Natural killer cell (primary cell): Measurements from ENCODE around the gene TGM6. TPM values are rescaled to one million over a fixed set of nuclear protein-coding genes. Genes with fewer than 3 reads are reported as not detected.

Source experiments
- ATAC-seq, 3 donors: fragments of 150-1000 bp in 2 of 3; fragments of 200-7000 bp in 1 of 3; cut with Tn5 transposase; 1 replicate in 1 of 3; 2 replicates in 2 of 3; pipeline ENCODE4 v1.10.0; 2021; ENCODE audit warnings: mild to moderate bottlenecking in 2 of 3, moderate library complexity in 2 of 3
- DNase-seq, 2 donors: peaks; one replicate each; pipeline versions ENCODE4 v3.0.0 to v3.0.0-alpha.2; 2013 to 2021; ENCODE audit warnings: mixed read lengths in 1 of 2
- H3K27ac ChIP-seq: one replicate; pipeline ENCODE4 v1.5.1; 2013; ENCODE audit warnings: mild to moderate bottlenecking, low read length
- H3K27me3 ChIP-seq: one replicate; pipeline ENCODE4 v1.6.1; 2013; ENCODE audit warnings: low read length; ENCODE audit not compliant: control insufficient read depth, insufficient read depth
- H3K36me3 ChIP-seq: one replicate; pipeline ENCODE4 v1.6.1; 2013; ENCODE audit warnings: low read length; ENCODE audit not compliant: control insufficient read depth, insufficient read depth
- H3K4me1 ChIP-seq: one replicate; pipeline ENCODE4 v1.6.1; 2013; ENCODE audit warnings: low read length; ENCODE audit not compliant: control insufficient read depth, insufficient read depth
- H3K4me3 ChIP-seq: one replicate; pipeline ENCODE4 v1.5.1; 2013; ENCODE audit warnings: low read length
- H3K9me3 ChIP-seq: one replicate; pipeline ENCODE4 v1.6.1; 2013; ENCODE audit warnings: low read length; ENCODE audit not compliant: control insufficient read depth, insufficient read depth
- H3K27ac Mint-ChIP-seq, 2 donors: one replicate each; pipeline ENCODE4 v1.8.0; 2022; ENCODE audit warnings: mild to moderate bottlenecking in 2 of 2, mixed read lengths in 2 of 2, moderate library complexity in 1 of 2
- H3K27me3 Mint-ChIP-seq, 2 donors: one replicate each; pipeline ENCODE4 v1.8.0; 2022; ENCODE audit warnings: low read depth in 2 of 2, mixed read lengths in 2 of 2
- H3K36me3 Mint-ChIP-seq: one replicate; pipeline ENCODE4 v1.8.0; 2022; ENCODE audit warnings: mixed read lengths
- H3K4me1 Mint-ChIP-seq, 2 donors: one replicate each; pipeline ENCODE4 v1.8.0; 2022; ENCODE audit warnings: mixed read lengths in 2 of 2
- H3K4me3 Mint-ChIP-seq: one replicate; pipeline ENCODE4 v1.8.0; 2022; ENCODE audit warnings: mild to moderate bottlenecking, moderate library complexity, mixed read lengths
- H3K9me3 Mint-ChIP-seq, 2 donors: one replicate each; pipeline ENCODE4 v1.8.0; 2022; ENCODE audit warnings: mixed read lengths in 2 of 2
- CTCF ChIP-seq: fragments of 200-600 bp; IDR thresholded peaks from one replicate; pipeline ENCODE4 v1.8.0; 2022; ENCODE audit warnings: antibody characterized with exemption
- WGBS: methylation state at CpG from one replicate; pipeline ENCODE4 v1.1.7; 2013; ENCODE audit warnings: missing lambda C conversion rate; ENCODE audit not compliant: insufficient coverage; 5-methylcytosine and 5-hydroxymethylcytosine counted together
- intact Hi-C: fragments of 100-400 bp; cut with micrococcal nuclease; formaldehyde crosslinking; loops from one replicate; pipeline ENCODE4 v1.14.2; 2022
- total RNA-seq, 4 donors: library from RNA; stranded (reverse); fragments of 120-200 nt in 1 of 4; gene quantifications; one replicate each; pipeline versions ENCODE4 v1.2.3 to v1.2.4, GENCODE V29; 2013 to 2022

The TGM6 gene
- total RNA-seq, 3 donors from 2014 or later (not counting 1 experiment from before 2014, with no cell fraction given), result not detected

GRCh38 chr20:2332711-2333110 lies 48.0 kb upstream of the TGM6 start:
- 72% methylated on average over 4 of the region's 4 CpGs for WGBS
- ATAC-seq (no peak), DNase-seq (no peak)
- no peaks in the 10 kb centered on the region for H3K27me3 ChIP-seq
- Mint-ChIP-seq H3K36me3 (no peaks in the 10 kb centered on the region), H3K27me3 (peaks cover 2 to 8% of the 10 kb centered on the region in 2 donors), H3K4me3 (no peak overlapping the region), H3K27ac (no peak overlapping the region), H3K4me1 (no peaks in the 10 kb centered on the region), H3K9me3 (no peaks in the 10 kb centered on the region)
- TF ChIP-seq CTCF, result no peak
- H3K4me3 ChIP-seq, result no peak overlapping the region
- no peaks in the 10 kb centered on the region for H3K36me3 ChIP-seq
- H3K4me1 ChIP-seq, result no peaks in the 10 kb centered on the region
- intact Hi-C loops, result no loop called here
- H3K9me3 ChIP-seq, result no peaks in the 10 kb centered on the region
- no peak overlapping the region for H3K27ac ChIP-seq

GRCh38 chr20:2333821-2334220 lies 46.9 kb upstream of the TGM6 start:
- no peaks in the 10 kb centered on the region for H3K4me1 Mint-ChIP-seq
- Histone ChIP-seq H3K27ac (no peak overlapping the region), H3K9me3 (no peaks in the 10 kb centered on the region), H3K36me3 (no peaks in the 10 kb centered on the region), H3K4me3 (no peak overlapping the region), H3K27me3 (no peaks in the 10 kb centered on the region), H3K4me1 (no peaks in the 10 kb centered on the region)
- no peaks in the 10 kb centered on the region for H3K36me3 Mint-ChIP-seq
- WGBS, result 85% methylated on average over 6 of the region's 6 CpGs
- DNase-seq (no peak), ATAC-seq (no peak)
- H3K27me3 Mint-ChIP-seq, result peaks cover 0 to 8% of the 10 kb centered on the region in 2 donors
- TF ChIP-seq CTCF, result no peak
- H3K27ac Mint-ChIP-seq, result no peak overlapping the region
- H3K4me3 Mint-ChIP-seq, result no peak overlapping the region
- intact Hi-C loops, result no loop called here
- H3K9me3 Mint-ChIP-seq, result no peaks in the 10 kb centered on the region

GRCh38 chr20:2335096-2335870 lies 45.4 kb upstream of the TGM6 start:
- H3K27me3 Mint-ChIP-seq, result peaks cover 0 to 11% of the 10 kb centered on the region in 2 donors
- ATAC-seq (no peak), DNase-seq (no peak)
- H3K36me3 Mint-ChIP-seq, result no peaks in the 10 kb centered on the region
- Histone ChIP-seq H3K4me1 (no peaks in the 10 kb centered on the region), H3K36me3 (no peaks in the 10 kb centered on the region), H3K27ac (no peak overlapping the region), H3K27me3 (no peaks in the 10 kb centered on the region), H3K9me3 (no peaks in the 10 kb centered on the region), H3K4me3 (no peak overlapping the region)
- H3K4me3 Mint-ChIP-seq, result no peak overlapping the region
- intact Hi-C loops, result no loop called here
- H3K9me3 Mint-ChIP-seq, result no peaks in the 10 kb centered on the region
- no peak for TF ChIP-seq CTCF
- 85% methylated on average over 9 of the region's 9 CpGs for WGBS
- no peaks in the 10 kb centered on the region for H3K4me1 Mint-ChIP-seq
- no peak overlapping the region for H3K27ac Mint-ChIP-seq

GRCh38 chr20:2336471-2336870 lies 44.2 kb upstream of the TGM6 start:
- 78% methylated on average over 4 of the region's 4 CpGs for WGBS
- Histone ChIP-seq H3K4me1 (no peaks in the 10 kb centered on the region), H3K4me3 (no peak overlapping the region), H3K27me3 (no peaks in the 10 kb centered on the region), H3K36me3 (no peaks in the 10 kb centered on the region), H3K9me3 (no peaks in the 10 kb centered on the region), H3K27ac (no peak overlapping the region)
- Mint-ChIP-seq H3K27me3 (peaks cover 0 to 11% of the 10 kb centered on the region in 2 donors), H3K27ac (no peak overlapping the region), H3K4me1 (no peaks in the 10 kb centered on the region), H3K9me3 (no peaks in the 10 kb centered on the region), H3K36me3 (no peaks in the 10 kb centered on the region), H3K4me3 (no peak overlapping the region)
- intact Hi-C loops, result no loop called here
- DNase-seq (no peak), ATAC-seq (no peak)
- no peak for TF ChIP-seq CTCF
